SH-SY5Y (cell line): ENCODE data around the gene EP300.

ENCODE experiments used
- GATA2 ChIP-seq: IDR thresholded peaks from 2 replicates; pipeline ENCODE4 v1.6.1; 2011; ENCODE audit warnings: mild to moderate bottlenecking, low read depth, low read length
- GATA3 ChIP-seq: IDR thresholded peaks from 2 replicates; pipeline ENCODE4 v1.6.1; 2011; ENCODE audit warnings: low read depth, mild to moderate bottlenecking, low read length, moderate library complexity

- no peak for TF ChIP-seq GATA2
- TF ChIP-seq GATA3: no peak
These were observed 6.6 kb downstream of the EP300 start for GRCh38 chr22:41099036-41099435.
